ENCODE results near the gene MCMBP.

DNA sequence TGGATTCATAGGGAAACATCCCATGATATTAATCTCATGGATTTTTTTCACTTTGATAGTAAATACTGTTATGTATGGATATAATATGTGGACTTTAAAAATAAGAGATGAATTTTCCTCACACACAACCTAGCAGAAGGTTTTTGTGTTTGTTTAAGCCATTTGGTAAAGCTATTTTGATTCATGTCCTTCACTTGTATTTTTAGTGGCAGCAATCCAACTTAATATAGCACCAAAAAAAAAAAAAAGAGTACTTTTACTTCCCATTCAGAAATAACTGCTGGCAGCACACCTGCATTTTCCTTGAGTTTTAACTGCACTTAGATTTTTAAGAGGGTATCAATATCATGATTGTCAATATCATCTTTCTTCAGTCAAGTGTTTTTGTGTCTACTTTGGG, 60.0 kb downstream of the MCMBP start:
- no peak for TF ChIP-seq CTCF (IDR thresholded peaks at IDR 0.05; ENCODE audit: borderline replicate concordance, extremely low read depth, low read length, poor library complexity, severe bottlenecking)
- TF ChIP-seq EZH2 (IDR thresholded peaks at IDR 0.05; ENCODE audit: borderline replicate concordance, low read depth, low read length, severe bottlenecking), result no peak
